CD14-positive monocyte (primary cell): ENCODE measurements around the gene CLCF1. TPM values are rescaled to one million over a fixed set of nuclear protein-coding genes. Genes with fewer than 3 reads are reported as not detected.

Experiments used
- DNase-seq, 3 donors: peaks; one replicate each; pipeline ENCODE4 v3.0.0-alpha.2; 2011 to 2022
- H2AFZ ChIP-seq: 2 replicates; pipeline ENCODE4 v1.6.0; 2012; ENCODE audit warnings: mild to moderate bottlenecking, low read depth, low read length, inconsistent platforms; ENCODE audit not compliant: insufficient read depth, poor library complexity, severe bottlenecking
- H3K27ac ChIP-seq, 2 donors: 1 replicate in 1 of 2; 2 replicates in 1 of 2; pipeline ENCODE4 v1.5.1; 2012 to 2013; ENCODE audit warnings: low read length in 2 of 2, control low read depth in 1 of 2, inconsistent platforms in 1 of 2, low read depth in 1 of 2, mild to moderate bottlenecking in 1 of 2
- H3K27me3 ChIP-seq, 2 donors: one replicate each; pipeline versions ENCODE4 v1.6.0 to v1.6.1; 2011 to 2013; ENCODE audit warnings: low read length in 2 of 2; ENCODE audit not compliant: control insufficient read depth in 2 of 2, insufficient read depth in 2 of 2
- H3K36me3 ChIP-seq, 2 donors: replicated peaks in 1 of 2; 1 replicate in 1 of 2; 2 replicates in 1 of 2; pipeline versions ENCODE4 v1.5.1 to v1.6.1; 2012 to 2013; ENCODE audit warnings: low read length in 2 of 2, control low read depth in 1 of 2, inconsistent platforms in 1 of 2, mild to moderate bottlenecking in 1 of 2; ENCODE audit not compliant: insufficient read depth in 2 of 2, control insufficient read depth in 1 of 2
- H3K4me1 ChIP-seq, 2 donors: 1 replicate in 1 of 2; 2 replicates in 1 of 2; pipeline versions ENCODE4 v1.5.1 to v1.6.1; 2012 to 2013; ENCODE audit warnings: low read length in 2 of 2, control low read depth in 1 of 2, inconsistent platforms in 1 of 2, mild to moderate bottlenecking in 1 of 2, moderate library complexity in 1 of 2; ENCODE audit not compliant: insufficient read depth in 2 of 2, control insufficient read depth in 1 of 2
- H3K4me2 ChIP-seq: replicated peaks from 2 replicates; pipeline ENCODE3; 2012; ENCODE audit warnings: low read length, moderate library complexity, mild to moderate bottlenecking; ENCODE audit not compliant: poor library complexity, severe bottlenecking; ENCODE audit errors: extremely low read depth
- H3K4me3 ChIP-seq, 3 experiments: fragments of 200-600 bp in 1 of 3; sonication (generic) in 1 of 3; replicated peaks in 1 of 3; 1 replicate in 2 of 3; 2 replicates in 1 of 3; pipeline ENCODE4 v1.5.1; 2011 to 2013; ENCODE audit warnings: low read length in 3 of 3, mild to moderate bottlenecking in 3 of 3, control low read depth in 2 of 3, low read depth in 2 of 3, inconsistent platforms in 1 of 3, moderate library complexity in 1 of 3
- H3K79me2 ChIP-seq: 2 replicates; pipeline ENCODE4 v1.6.0; 2012; ENCODE audit warnings: mild to moderate bottlenecking, control low read depth, inconsistent platforms, low read length, moderate library complexity; ENCODE audit not compliant: insufficient read depth
- H3K9ac ChIP-seq: 2 replicates; pipeline ENCODE4 v1.6.0; 2017; ENCODE audit warnings: low read length, mild to moderate bottlenecking; ENCODE audit not compliant: insufficient read depth, poor library complexity, severe bottlenecking
- H3K9me3 ChIP-seq, 2 donors: replicated peaks in 1 of 2; 1 replicate in 1 of 2; 2 replicates in 1 of 2; pipeline versions ENCODE4 v1.5.1 to v1.6.1; 2012 to 2013; ENCODE audit warnings: low read length in 2 of 2, control low read depth in 1 of 2; ENCODE audit not compliant: control insufficient read depth in 1 of 2, insufficient read depth in 1 of 2
- H4K20me1 ChIP-seq: 2 replicates; pipeline ENCODE4 v1.6.0; 2012; ENCODE audit warnings: mild to moderate bottlenecking, low read length, control low read depth, moderate library complexity; ENCODE audit not compliant: insufficient read depth
- H3K27ac Mint-ChIP-seq, 7 donors: one replicate each; pipeline ENCODE4 v1.8.0; 2020; ENCODE audit warnings: mild to moderate bottlenecking in 7 of 7, mixed read lengths in 7 of 7, moderate library complexity in 6 of 7, inconsistent platforms in 2 of 7
- H3K27me3 Mint-ChIP-seq, 3 donors: one replicate each; pipeline ENCODE4 v1.8.0; 2021 to 2022; ENCODE audit warnings: low read depth in 3 of 3, mild to moderate bottlenecking in 3 of 3, mixed read lengths in 3 of 3, moderate library complexity in 3 of 3, inconsistent platforms in 1 of 3
- H3K36me3 Mint-ChIP-seq, 2 donors: one replicate each; pipeline ENCODE4 v1.8.0; 2020; ENCODE audit warnings: mixed read lengths in 2 of 2, inconsistent platforms in 1 of 2, mild to moderate bottlenecking in 1 of 2
- H3K4me1 Mint-ChIP-seq: one replicate; pipeline ENCODE4 v1.8.0; 2020; ENCODE audit warnings: mild to moderate bottlenecking, mixed read lengths
- H3K4me3 Mint-ChIP-seq, 2 donors: one replicate each; pipeline ENCODE4 v1.8.0; 2020; ENCODE audit warnings: mild to moderate bottlenecking in 2 of 2, mixed read lengths in 2 of 2, moderate library complexity in 1 of 2
- H3K9me3 Mint-ChIP-seq, 7 donors: one replicate each; pipeline ENCODE4 v1.8.0; 2020 to 2022; ENCODE audit warnings: mixed read lengths in 7 of 7, mild to moderate bottlenecking in 6 of 7, moderate library complexity in 6 of 7, inconsistent platforms in 2 of 7
- WGBS: methylation state at CpG from one replicate; pipeline ENCODE4 v1.1.5; 2013; ENCODE audit warnings: missing lambda C conversion rate; ENCODE audit not compliant: insufficient coverage; 5-methylcytosine and 5-hydroxymethylcytosine counted together
- intact Hi-C, 2 donors: fragments of 100-400 bp; cut with micrococcal nuclease; formaldehyde crosslinking; loops; one replicate each; pipeline versions ENCODE4 v1.15.0 to v1.15.1; 2023
- polyA plus RNA-seq, 3 donors: library from polyadenylated mRNA; depleted of rRNA in 1 of 3; unstranded in 2 of 3; stranded (reverse) in 1 of 3; fragments of 300-500 nt in 2 of 3; fragments of >200 nt in 1 of 3; fragmentation: Illumina TruSeq in 2 of 3; gene quantifications; 1 replicate in 2 of 3; 2 replicates in 1 of 3; pipeline ENCODE4 v1.2.3, GENCODE V29; 2012 to 2021
- TF ChIP-seq, protein P1 (sequence below): fragments of 200-600 bp; IDR thresholded peaks from one replicate; pipeline ENCODE4 v1.8.0; 2022; ENCODE audit warnings: antibody characterized with exemption, mild to moderate bottlenecking

Gene CLCF1
- polyA plus RNA-seq, 3 donors: 0.44 to 14.8 (median 0.94) TPM

- Histone ChIP-seq H3K79me2 (peaks cover 33% of the 10 kb centered on the region), H3K4me1 (peaks cover 65 to 74% of the 10 kb centered on the region in 2 donors), H4K20me1 (peaks cover 51% of the 10 kb centered on the region), H3K27ac (peak overlapping the region; percentile 2 to 14), H3K27me3 (no peaks in the 10 kb centered on the region), H3K4me2 (no peak overlapping the region), H3K4me3 (no peak overlapping the region), H3K9me3 (no peaks in the 10 kb centered on the region), H3K9ac (no peak overlapping the region), H3K36me3 (peaks cover 9 to 18% of the 10 kb centered on the region in 2 donors), H2AFZ (no peak overlapping the region)
- 85% methylated on average over 9 of the region's 12 CpGs for WGBS
- Mint-ChIP-seq H3K4me3 (no peak overlapping the region), H3K4me1 (peaks cover 69% of the 10 kb centered on the region), H3K36me3 (peaks cover 19 to 36% of the 10 kb centered on the region in 2 donors), H3K9me3 (no peaks in the 10 kb centered on the region), H3K27ac (no peak overlapping the region), H3K27me3 (peaks cover 3 to 18% (median 13%) of the 10 kb centered on the region in 3 donors)
- TF ChIP-seq, protein P1, sequence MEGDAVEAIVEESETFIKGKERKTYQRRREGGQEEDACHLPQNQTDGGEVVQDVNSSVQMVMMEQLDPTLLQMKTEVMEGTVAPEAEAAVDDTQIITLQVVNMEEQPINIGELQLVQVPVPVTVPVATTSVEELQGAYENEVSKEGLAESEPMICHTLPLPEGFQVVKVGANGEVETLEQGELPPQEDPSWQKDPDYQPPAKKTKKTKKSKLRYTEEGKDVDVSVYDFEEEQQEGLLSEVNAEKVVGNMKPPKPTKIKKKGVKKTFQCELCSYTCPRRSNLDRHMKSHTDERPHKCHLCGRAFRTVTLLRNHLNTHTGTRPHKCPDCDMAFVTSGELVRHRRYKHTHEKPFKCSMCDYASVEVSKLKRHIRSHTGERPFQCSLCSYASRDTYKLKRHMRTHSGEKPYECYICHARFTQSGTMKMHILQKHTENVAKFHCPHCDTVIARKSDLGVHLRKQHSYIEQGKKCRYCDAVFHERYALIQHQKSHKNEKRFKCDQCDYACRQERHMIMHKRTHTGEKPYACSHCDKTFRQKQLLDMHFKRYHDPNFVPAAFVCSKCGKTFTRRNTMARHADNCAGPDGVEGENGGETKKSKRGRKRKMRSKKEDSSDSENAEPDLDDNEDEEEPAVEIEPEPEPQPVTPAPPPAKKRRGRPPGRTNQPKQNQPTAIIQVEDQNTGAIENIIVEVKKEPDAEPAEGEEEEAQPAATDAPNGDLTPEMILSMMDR: no peak
- intact Hi-C loops: no loop called here
- no peak for DNase-seq
Observed at GRCh38 chr11:67407688-67408163, 34.3 kb upstream of the CLCF1 start.

GRCh38 chr11:67406969-67407687 lies 33.7 kb upstream of the CLCF1 start:
- H3K9me3 ChIP-seq: no peaks in the 10 kb centered on the region
- peak overlapping the region; percentile 2 to 18 for H3K27ac ChIP-seq
- TF ChIP-seq, protein P1: no peak
- H2AFZ ChIP-seq: no peak overlapping the region
- DNase-seq: no peak
- peaks cover 75% of the 10 kb centered on the region for H3K4me1 Mint-ChIP-seq
- peaks cover 19 to 36% of the 10 kb centered on the region in 2 donors for H3K36me3 Mint-ChIP-seq
- H3K79me2 ChIP-seq: peaks cover 39% of the 10 kb centered on the region
- H3K27ac Mint-ChIP-seq: peak overlapping the region in 3 of 7 donors; percentile 4 to 54 (median 16)
- H3K9me3 Mint-ChIP-seq: no peaks in the 10 kb centered on the region
- peaks cover 51% of the 10 kb centered on the region for H4K20me1 ChIP-seq
- no peak overlapping the region for H3K4me2 ChIP-seq
- H3K4me1 ChIP-seq: peaks cover 71 to 80% of the 10 kb centered on the region in 2 donors
- 93% methylated on average over 5 of the region's 12 CpGs for WGBS
- intact Hi-C loops: no loop called here
- peaks cover 9 to 18% of the 10 kb centered on the region in 2 donors for H3K36me3 ChIP-seq
- H3K27me3 Mint-ChIP-seq: peaks cover 3 to 12% (median 7%) of the 10 kb centered on the region in 3 donors
- no peak overlapping the region for H3K9ac ChIP-seq
- H3K27me3 ChIP-seq: no peaks in the 10 kb centered on the region
- no peak overlapping the region for H3K4me3 ChIP-seq
- no peak overlapping the region for H3K4me3 Mint-ChIP-seq
